MM.1S (cell line): ENCODE data around the gene FMOD.

Source experiments
- DNase-seq: peaks from one replicate; pipeline ENCODE4 v3.0.0-alpha.2; 2015
- H2AFZ ChIP-seq: fragments of 300-600 bp; sonication (generic); 2 replicates; pipeline ENCODE4 v1.6.0; 2016; ENCODE audit warnings: antibody characterized with exemption, low read length
- H3F3A ChIP-seq: fragments of 300-600 bp; sonication (generic); 2 replicates; pipeline ENCODE4 v1.6.1; 2016; ENCODE audit warnings: mild to moderate bottlenecking, antibody characterized with exemption, low read length, moderate library complexity, mixed read lengths; ENCODE audit not compliant: insufficient read depth
- H3K27ac ChIP-seq: fragments of 300-600 bp; sonication (generic); 2 replicates; pipeline ENCODE4 v1.5.1; 2016; ENCODE audit warnings: mild to moderate bottlenecking, low read length
- H3K27me3 ChIP-seq: fragments of 300-600 bp; sonication (generic); replicated peaks from 2 replicates; pipeline ENCODE4 v1.6.0; 2016; ENCODE audit warnings: low read length; ENCODE audit not compliant: insufficient read depth
- H3K36me3 ChIP-seq: fragments of 300-600 bp; sonication (generic); replicated peaks from 2 replicates; pipeline ENCODE4 v1.6.1; 2016; ENCODE audit warnings: mild to moderate bottlenecking, low read length, mixed read lengths; ENCODE audit not compliant: insufficient read depth
- H3K4me1 ChIP-seq: fragments of 300-600 bp; sonication (generic); 2 replicates; pipeline ENCODE4 v1.6.1; 2016; ENCODE audit warnings: low read length, mixed read lengths
- H3K4me2 ChIP-seq: fragments of 300-600 bp; sonication (generic); 2 replicates; pipeline ENCODE4 v1.6.0; 2016; ENCODE audit warnings: low read depth, low read length
- H3K4me3 ChIP-seq: fragments of 300-600 bp; sonication (generic); 2 replicates; pipeline ENCODE4 v1.5.1; 2016; ENCODE audit warnings: low read length, mixed read lengths
- H3K79me2 ChIP-seq: fragments of 300-600 bp; sonication (generic); 2 replicates; pipeline ENCODE4 v1.6.1; 2016; ENCODE audit warnings: mixed run types, low read length, mixed read lengths
- H3K9ac ChIP-seq: fragments of 300-600 bp; sonication (generic); 2 replicates; pipeline ENCODE4 v1.6.1; 2016; ENCODE audit warnings: low read length, mixed read lengths
- H3K9me2 ChIP-seq: fragments of 300-600 bp; sonication (generic); replicated peaks from 2 replicates; pipeline ENCODE4 v1.6.1; 2016; ENCODE audit warnings: mild to moderate bottlenecking, low read length, mixed read lengths; ENCODE audit not compliant: insufficient read depth
- H3K9me3 ChIP-seq: fragments of 300-600 bp; sonication (generic); replicated peaks from 2 replicates; pipeline ENCODE4 v1.6.1; 2016; ENCODE audit warnings: mild to moderate bottlenecking, low read length, mixed read lengths; ENCODE audit not compliant: insufficient read depth
- H4K20me1 ChIP-seq: fragments of 300-600 bp; sonication (generic); 2 replicates; pipeline ENCODE4 v1.6.1; 2016; ENCODE audit warnings: mild to moderate bottlenecking, low read length, moderate library complexity, mixed read lengths; ENCODE audit not compliant: insufficient read depth
- EZH2 ChIP-seq: fragments of 300-600 bp; sonication (generic); optimal IDR thresholded peaks from 2 replicates; pipeline ENCODE3; 2017; ENCODE audit warnings: low read depth, mild to moderate bottlenecking, antibody characterized with exemption, low read length, mixed read lengths
- EZH2phosphoT487 ChIP-seq: fragments of 300-600 bp; sonication (generic); IDR thresholded peaks from 2 replicates; pipeline ENCODE4 v1.6.1; 2018; ENCODE audit warnings: antibody characterized with exemption, low read length
- TF ChIP-seq, protein P1 (sequence below): fragments of 300-600 bp; sonication (generic); IDR thresholded peaks from 2 replicates; pipeline ENCODE4 v1.5.1; 2016; ENCODE audit warnings: antibody characterized with exemption, low read length, mixed read lengths

Gene FMOD

DNA sequence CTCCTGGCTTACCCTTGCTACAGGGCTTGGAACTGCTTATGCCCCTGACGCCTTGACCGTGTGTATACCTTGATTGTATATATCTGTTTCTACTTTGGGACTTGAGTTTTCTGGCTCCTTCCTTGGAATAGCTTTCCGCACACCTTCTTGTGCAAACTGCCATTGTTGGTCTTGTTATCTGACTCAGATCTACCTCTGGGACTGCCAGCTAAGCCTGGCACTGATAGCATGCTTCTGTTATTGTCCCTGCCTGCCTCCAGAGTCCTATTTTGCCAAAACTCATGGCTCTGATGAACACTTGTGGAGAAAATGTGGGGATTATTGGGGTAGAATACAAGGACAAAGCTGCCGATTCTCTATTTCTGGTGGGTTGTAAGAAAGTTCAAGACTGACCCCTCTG, 15.4 kb downstream of the FMOD start:
- H3K9ac ChIP-seq = no peak overlapping the region
- H3K36me3 ChIP-seq = no peaks in the 10 kb centered on the region
- H2AFZ ChIP-seq = no peak overlapping the region
- H3K9me2 ChIP-seq = no peaks in the 10 kb centered on the region
- TF ChIP-seq, protein P1, sequence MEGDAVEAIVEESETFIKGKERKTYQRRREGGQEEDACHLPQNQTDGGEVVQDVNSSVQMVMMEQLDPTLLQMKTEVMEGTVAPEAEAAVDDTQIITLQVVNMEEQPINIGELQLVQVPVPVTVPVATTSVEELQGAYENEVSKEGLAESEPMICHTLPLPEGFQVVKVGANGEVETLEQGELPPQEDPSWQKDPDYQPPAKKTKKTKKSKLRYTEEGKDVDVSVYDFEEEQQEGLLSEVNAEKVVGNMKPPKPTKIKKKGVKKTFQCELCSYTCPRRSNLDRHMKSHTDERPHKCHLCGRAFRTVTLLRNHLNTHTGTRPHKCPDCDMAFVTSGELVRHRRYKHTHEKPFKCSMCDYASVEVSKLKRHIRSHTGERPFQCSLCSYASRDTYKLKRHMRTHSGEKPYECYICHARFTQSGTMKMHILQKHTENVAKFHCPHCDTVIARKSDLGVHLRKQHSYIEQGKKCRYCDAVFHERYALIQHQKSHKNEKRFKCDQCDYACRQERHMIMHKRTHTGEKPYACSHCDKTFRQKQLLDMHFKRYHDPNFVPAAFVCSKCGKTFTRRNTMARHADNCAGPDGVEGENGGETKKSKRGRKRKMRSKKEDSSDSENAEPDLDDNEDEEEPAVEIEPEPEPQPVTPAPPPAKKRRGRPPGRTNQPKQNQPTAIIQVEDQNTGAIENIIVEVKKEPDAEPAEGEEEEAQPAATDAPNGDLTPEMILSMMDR = no peak
- TF ChIP-seq EZH2phosphoT487 = no peak
- no peak for TF ChIP-seq EZH2
- H3K4me1 ChIP-seq = peaks cover 25% of the 10 kb centered on the region
- H3K27ac ChIP-seq = no peak overlapping the region
- no peaks in the 10 kb centered on the region for H3K79me2 ChIP-seq
- no peak for DNase-seq
- no peaks in the 10 kb centered on the region for H3K9me3 ChIP-seq
- no peaks in the 10 kb centered on the region for H4K20me1 ChIP-seq
- peaks cover 2% of the 10 kb centered on the region; the same call in 1 of the 2 replicates for H3K27me3 ChIP-seq
- no peak overlapping the region for H3K4me2 ChIP-seq
- H3F3A ChIP-seq = no peaks in the 10 kb centered on the region
- H3K4me3 ChIP-seq = no peak overlapping the region

DNA sequence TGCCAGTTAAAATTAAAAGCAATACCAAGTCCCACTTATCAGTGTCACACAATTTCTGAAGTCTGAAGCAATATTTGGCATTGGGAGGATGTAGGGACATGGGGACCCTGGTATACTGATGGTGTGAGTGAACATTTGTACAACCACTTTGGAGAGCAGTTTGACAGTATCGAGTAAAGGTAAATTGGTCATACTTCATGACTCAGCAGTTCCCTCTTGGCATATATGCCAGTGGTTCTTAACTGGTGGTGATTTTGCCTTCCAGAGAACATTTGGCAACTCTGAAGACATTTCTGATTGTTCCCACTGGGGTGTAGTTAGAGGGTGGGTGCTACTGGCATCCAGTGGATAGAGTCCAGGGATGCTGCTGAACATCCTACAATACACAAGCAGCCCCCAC, 19.7 kb downstream of the FMOD start:
- Histone ChIP-seq H3K4me2 (no peak overlapping the region), H3K27ac (no peak overlapping the region), H3K27me3 (no peaks in the 10 kb centered on the region), H4K20me1 (no peaks in the 10 kb centered on the region), H3K4me1 (peaks cover 34% of the 10 kb centered on the region), H2AFZ (no peak overlapping the region), H3K79me2 (peaks cover 8% of the 10 kb centered on the region; the same call in 1 of the 2 replicates), H3K36me3 (no peaks in the 10 kb centered on the region), H3K9ac (no peak overlapping the region), H3K4me3 (no peak overlapping the region), H3K9me3 (no peaks in the 10 kb centered on the region), H3F3A (peaks cover 25% of the 10 kb centered on the region), H3K9me2 (no peaks in the 10 kb centered on the region)
- TF ChIP-seq EZH2 (no peak), EZH2phosphoT487 (no peak)
- TF ChIP-seq, protein P1 = no peak
- no peak for DNase-seq

- H4K20me1 ChIP-seq = no peaks in the 10 kb centered on the region
- no peaks in the 10 kb centered on the region for H3K9me3 ChIP-seq
- no peaks in the 10 kb centered on the region for H3K27me3 ChIP-seq
- no peaks in the 10 kb centered on the region for H3K9me2 ChIP-seq
- DNase-seq = no peak
- H3K4me3 ChIP-seq = no peak overlapping the region
- no peak overlapping the region for H2AFZ ChIP-seq
- TF ChIP-seq, protein P1 = no peak
- no peak for TF ChIP-seq EZH2phosphoT487
- no peak for TF ChIP-seq EZH2
- H3F3A ChIP-seq = peaks cover 49% of the 10 kb centered on the region
- H3K36me3 ChIP-seq = no peaks in the 10 kb centered on the region
- peaks cover 15% of the 10 kb centered on the region for H3K79me2 ChIP-seq
- H3K4me1 ChIP-seq = peaks cover 53% of the 10 kb centered on the region
- H3K4me2 ChIP-seq = peak overlapping the region; percentile 85; the same call in 1 of the 2 replicates
- H3K9ac ChIP-seq = no peak overlapping the region; the same call in 1 of the 2 replicates
- peak overlapping the region; percentile 91; the same call in 1 of the 2 replicates for H3K27ac ChIP-seq
Observed at GRCh38 chr1:203328714-203329122, 22.2 kb downstream of the FMOD start.
